ENCODE measurements around the gene NDUFB2. TPM values are rescaled to one million over a fixed set of nuclear protein-coding genes. Genes with fewer than 3 reads are reported as not detected.

Gene NDUFB2
- total and polyA plus RNA-seq, 2 of the 13 experiments (the other 11 are each of a cell fraction or from before 2014, with no cell fraction given) = 206 to 221 TPM

DNA sequence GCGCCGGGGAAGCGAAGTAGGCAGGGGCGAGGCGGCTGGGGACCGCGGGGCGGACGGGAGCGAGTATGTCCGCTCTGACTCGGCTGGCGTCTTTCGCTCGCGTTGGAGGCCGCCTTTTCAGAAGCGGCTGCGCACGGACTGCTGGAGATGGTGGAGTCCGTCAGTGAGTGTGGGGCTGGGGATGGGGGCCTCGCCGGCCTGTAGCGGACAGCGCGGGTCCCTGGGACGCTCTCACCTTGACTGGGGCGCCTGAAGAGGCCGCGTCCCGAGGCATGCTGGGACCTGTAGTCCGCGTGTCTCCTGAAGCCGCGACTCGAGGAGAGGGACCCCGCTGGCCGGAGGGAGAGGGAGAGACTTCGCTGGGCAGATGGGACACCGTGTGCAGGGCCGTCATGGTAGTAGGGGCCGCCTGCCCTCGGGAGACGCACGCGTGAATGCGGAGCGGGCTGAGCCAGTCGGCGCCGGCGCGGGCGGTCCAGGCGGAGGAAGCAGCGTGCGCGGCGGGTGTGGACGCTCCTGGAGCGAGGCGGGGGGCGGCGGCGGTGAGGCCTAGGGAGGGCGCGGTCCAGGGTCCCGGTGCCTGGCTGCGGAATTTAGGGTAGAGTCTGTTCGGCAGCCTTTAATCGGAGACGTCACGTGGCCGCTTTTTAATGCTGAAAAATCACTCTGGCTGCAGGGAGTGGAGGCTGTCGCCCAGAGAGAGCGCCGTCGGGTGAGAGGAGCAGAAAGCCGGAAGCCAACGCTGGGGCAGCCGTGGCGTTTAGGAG, at the start of gene NDUFB2 (continued):
- TF ChIP-seq ZNF724P (CRISPR knock-in tag; IDR thresholded peaks at IDR 0.05; ENCODE audit: borderline replicate concordance) (peak; percentile 88; the same call in 1 of the 2 replicates), ATF7-NPFF (CRISPR knock-in tag; IDR thresholded peaks at IDR 0.05; ENCODE audit: low read depth) (peak; percentile 91), ZNF446 (CRISPR knock-in tag; IDR thresholded peaks at IDR 0.05) (no peak), GABPA (IDR thresholded peaks at IDR 0.05; ENCODE audit: low read depth, low read length) (no peak), GABPA (CRISPR knock-in tag; IDR thresholded peaks at IDR 0.05; ENCODE audit: low read depth) (peak; percentile 26), ARNT (IDR thresholded peaks at IDR 0.05) (no peak), TBX2 (CRISPR knock-in tag; IDR thresholded peaks at IDR 0.05; ENCODE audit: borderline replicate concordance) (peak; percentile 88), ZNF382 (CRISPR knock-in tag; IDR thresholded peaks at IDR 0.05; ENCODE audit: borderline replicate concordance) (no peak), ZFP37 (CRISPR knock-in tag; IDR thresholded peaks at IDR 0.05; ENCODE audit: borderline replicate concordance) (no peak), ZBTB1 (CRISPR knock-in tag; IDR thresholded peaks at IDR 0.05; ENCODE audit: borderline replicate concordance) (no peak), ZNF121 (CRISPR knock-in tag; IDR thresholded peaks at IDR 0.05) (peak; percentile 50; the same call in 1 of the 2 replicates), ZNF749 (CRISPR knock-in tag; IDR thresholded peaks at IDR 0.05; ENCODE audit: borderline replicate concordance) (no peak; the same call in 1 of the 2 replicates), ZNF24 (IDR thresholded peaks at IDR 0.05) (no peak), NR2C2 (CRISPR knock-in tag; IDR thresholded peaks at IDR 0.05; ENCODE audit: borderline replicate concordance) (peak; percentile 91), ZNF776 (CRISPR knock-in tag; IDR thresholded peaks at IDR 0.05) (no peak)
- TF ChIP-seq, protein P1, sequence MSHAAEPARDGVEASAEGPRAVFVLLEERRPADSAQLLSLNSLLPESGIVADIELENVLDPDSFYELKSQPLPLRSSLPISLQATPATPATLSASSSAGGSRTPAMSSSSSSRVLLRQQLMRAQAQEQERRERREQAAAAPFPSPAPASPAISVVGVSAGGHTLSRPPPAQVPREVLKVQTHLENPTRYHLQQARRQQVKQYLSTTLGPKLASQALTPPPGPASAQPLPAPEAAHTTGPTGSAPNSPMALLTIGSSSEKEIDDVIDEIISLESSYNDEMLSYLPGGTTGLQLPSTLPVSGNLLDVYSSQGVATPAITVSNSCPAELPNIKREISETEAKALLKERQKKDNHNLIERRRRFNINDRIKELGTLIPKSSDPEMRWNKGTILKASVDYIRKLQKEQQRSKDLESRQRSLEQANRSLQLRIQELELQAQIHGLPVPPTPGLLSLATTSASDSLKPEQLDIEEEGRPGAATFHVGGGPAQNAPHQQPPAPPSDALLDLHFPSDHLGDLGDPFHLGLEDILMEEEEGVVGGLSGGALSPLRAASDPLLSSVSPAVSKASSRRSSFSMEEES (CRISPR knock-in tag; IDR thresholded peaks at IDR 0.05) = peak; percentile 16; the same call in 1 of the 2 replicates
- TF ChIP-seq, protein P2, sequence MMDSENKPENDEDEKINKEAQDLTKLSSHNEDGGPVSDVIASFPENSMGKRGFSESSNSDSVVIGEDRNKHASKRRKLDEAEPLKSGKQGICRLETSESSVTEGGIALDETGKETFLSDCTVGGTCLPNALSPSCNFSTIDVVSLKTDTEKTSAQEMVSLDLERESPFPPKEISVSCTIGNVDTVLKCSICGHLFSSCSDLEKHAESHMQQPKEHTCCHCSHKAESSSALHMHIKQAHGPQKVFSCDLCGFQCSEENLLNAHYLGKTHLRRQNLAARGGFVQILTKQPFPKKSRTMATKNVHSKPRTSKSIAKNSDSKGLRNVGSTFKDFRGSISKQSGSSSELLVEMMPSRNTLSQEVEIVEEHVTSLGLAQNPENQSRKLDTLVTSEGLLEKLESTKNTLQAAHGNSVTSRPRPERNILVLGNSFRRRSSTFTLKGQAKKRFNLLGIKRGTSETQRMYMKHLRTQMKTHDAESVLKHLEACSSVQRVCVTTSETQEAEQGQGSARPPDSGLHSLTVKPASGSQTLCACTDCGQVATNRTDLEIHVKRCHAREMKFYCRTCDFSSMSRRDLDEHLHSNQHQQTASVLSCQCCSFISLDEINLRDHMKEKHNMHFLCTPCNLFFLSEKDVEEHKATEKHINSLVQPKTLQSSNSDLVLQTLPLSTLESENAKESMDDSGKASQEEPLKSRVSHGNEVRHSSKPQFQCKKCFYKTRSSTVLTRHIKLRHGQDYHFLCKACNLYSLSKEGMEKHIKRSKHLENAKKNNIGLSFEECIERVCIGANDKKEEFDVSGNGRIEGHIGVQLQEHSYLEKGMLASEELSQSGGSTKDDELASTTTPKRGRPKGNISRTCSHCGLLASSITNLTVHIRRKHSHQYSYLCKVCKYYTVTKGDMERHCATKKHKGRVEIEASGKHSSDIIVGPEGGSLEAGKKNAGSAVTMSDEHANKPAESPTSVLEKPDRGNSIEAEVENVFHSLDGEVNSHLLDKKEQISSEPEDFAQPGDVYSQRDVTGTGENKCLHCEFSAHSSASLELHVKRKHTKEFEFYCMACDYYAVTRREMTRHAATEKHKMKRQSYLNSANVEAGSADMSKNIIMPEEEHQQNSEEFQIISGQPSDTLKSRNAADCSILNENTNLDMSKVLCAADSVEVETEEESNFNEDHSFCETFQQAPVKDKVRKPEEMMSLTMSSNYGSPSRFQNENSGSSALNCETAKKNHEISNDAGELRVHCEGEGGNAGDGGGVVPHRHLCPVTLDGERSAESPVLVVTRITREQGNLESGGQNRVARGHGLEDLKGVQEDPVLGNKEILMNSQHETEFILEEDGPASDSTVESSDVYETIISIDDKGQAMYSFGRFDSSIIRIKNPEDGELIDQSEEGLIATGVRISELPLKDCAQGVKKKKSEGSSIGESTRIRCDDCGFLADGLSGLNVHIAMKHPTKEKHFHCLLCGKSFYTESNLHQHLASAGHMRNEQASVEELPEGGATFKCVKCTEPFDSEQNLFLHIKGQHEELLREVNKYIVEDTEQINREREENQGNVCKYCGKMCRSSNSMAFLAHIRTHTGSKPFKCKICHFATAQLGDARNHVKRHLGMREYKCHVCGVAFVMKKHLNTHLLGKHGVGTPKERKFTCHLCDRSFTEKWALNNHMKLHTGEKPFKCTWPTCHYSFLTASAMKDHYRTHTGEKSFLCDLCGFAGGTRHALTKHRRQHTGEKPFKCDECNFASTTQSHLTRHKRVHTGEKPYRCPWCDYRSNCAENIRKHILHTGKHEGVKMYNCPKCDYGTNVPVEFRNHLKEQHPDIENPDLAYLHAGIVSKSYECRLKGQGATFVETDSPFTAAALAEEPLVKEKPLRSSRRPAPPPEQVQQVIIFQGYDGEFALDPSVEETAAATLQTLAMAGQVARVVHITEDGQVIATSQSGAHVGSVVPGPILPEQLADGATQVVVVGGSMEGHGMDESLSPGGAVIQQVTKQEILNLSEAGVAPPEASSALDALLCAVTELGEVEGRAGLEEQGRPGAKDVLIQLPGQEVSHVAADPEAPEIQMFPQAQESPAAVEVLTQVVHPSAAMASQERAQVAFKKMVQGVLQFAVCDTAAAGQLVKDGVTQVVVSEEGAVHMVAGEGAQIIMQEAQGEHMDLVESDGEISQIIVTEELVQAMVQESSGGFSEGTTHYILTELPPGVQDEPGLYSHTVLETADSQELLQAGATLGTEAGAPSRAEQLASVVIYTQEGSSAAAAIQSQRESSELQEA (CRISPR knock-in tag; IDR thresholded peaks at IDR 0.05; ENCODE audit: not compliant biosample characterization) = peak; percentile 23
- TF ChIP-seq, protein P3, sequence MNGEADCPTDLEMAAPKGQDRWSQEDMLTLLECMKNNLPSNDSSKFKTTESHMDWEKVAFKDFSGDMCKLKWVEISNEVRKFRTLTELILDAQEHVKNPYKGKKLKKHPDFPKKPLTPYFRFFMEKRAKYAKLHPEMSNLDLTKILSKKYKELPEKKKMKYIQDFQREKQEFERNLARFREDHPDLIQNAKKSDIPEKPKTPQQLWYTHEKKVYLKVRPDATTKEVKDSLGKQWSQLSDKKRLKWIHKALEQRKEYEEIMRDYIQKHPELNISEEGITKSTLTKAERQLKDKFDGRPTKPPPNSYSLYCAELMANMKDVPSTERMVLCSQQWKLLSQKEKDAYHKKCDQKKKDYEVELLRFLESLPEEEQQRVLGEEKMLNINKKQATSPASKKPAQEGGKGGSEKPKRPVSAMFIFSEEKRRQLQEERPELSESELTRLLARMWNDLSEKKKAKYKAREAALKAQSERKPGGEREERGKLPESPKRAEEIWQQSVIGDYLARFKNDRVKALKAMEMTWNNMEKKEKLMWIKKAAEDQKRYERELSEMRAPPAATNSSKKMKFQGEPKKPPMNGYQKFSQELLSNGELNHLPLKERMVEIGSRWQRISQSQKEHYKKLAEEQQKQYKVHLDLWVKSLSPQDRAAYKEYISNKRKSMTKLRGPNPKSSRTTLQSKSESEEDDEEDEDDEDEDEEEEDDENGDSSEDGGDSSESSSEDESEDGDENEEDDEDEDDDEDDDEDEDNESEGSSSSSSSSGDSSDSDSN (CRISPR knock-in tag; IDR thresholded peaks at IDR 0.05) = peak; percentile 88
